Measurements from ENCODE around the gene ALDH7A1. TPM values are rescaled to one million over a fixed set of nuclear protein-coding genes. Genes with fewer than 3 reads are reported as not detected.
A peak's percentile ranks its signal among the peaks of the same experiment; 100 is the strongest.

The ALDH7A1 gene
- total RNA-seq, 1 donor: 34.5 TPM

- DNase-seq (ENCODE audit: low read depth): no peak
- H3K4me3 ChIP-seq (ENCODE audit: low read depth, low read length): no peak overlapping the region
- TF ChIP-seq CTCF (IDR thresholded peaks at IDR 0.05; ENCODE audit: insufficient read depth, low read depth, low read length): no peak
Measured at GRCh38 chr5:126552614-126553013, 42.4 kb downstream of the ALDH7A1 start.

GRCh38 chr5:126544087-126544740, 50.8 kb downstream of the ALDH7A1 start:
- peak; percentile 54 for DNase-seq (ENCODE audit: low read depth)
- TF ChIP-seq CTCF (IDR thresholded peaks at IDR 0.05; ENCODE audit: insufficient read depth, low read depth, low read length): peak; percentile 68
- no peak overlapping the region for H3K4me3 ChIP-seq (ENCODE audit: low read depth, low read length)

GRCh38 chr5:126543660-126544059, 51.4 kb downstream of the ALDH7A1 start:
- DNase-seq (ENCODE audit: low read depth): no peak
- no peak for TF ChIP-seq CTCF (IDR thresholded peaks at IDR 0.05; ENCODE audit: insufficient read depth, low read depth, low read length)
- no peak overlapping the region for H3K4me3 ChIP-seq (ENCODE audit: low read depth, low read length)

- no peak for TF ChIP-seq CTCF (IDR thresholded peaks at IDR 0.05; ENCODE audit: insufficient read depth, low read depth, low read length)
- DNase-seq (ENCODE audit: low read depth): no peak
- no peak overlapping the region for H3K4me3 ChIP-seq (ENCODE audit: low read depth, low read length)
Measured at GRCh38 chr5:126543009-126543408, 52.0 kb downstream of the ALDH7A1 start.

GRCh38 chr5:126542441-126542840, 52.6 kb downstream of the ALDH7A1 start:
- no peak for DNase-seq (ENCODE audit: low read depth)
- no peak for TF ChIP-seq CTCF (IDR thresholded peaks at IDR 0.05; ENCODE audit: insufficient read depth, low read depth, low read length)
- no peak overlapping the region for H3K4me3 ChIP-seq (ENCODE audit: low read depth, low read length)

GRCh38 chr5:126540631-126541030, 54.4 kb downstream of the ALDH7A1 start:
- DNase-seq (ENCODE audit: low read depth): no peak
- no peak for TF ChIP-seq CTCF (IDR thresholded peaks at IDR 0.05; ENCODE audit: insufficient read depth, low read depth, low read length)

GRCh38 chr5:126538579-126538978, 56.4 kb downstream of the ALDH7A1 start:
- no peak for DNase-seq (ENCODE audit: low read depth)
- no peak for TF ChIP-seq CTCF (IDR thresholded peaks at IDR 0.05; ENCODE audit: insufficient read depth, low read depth, low read length)
- no peak overlapping the region for H3K4me3 ChIP-seq (ENCODE audit: low read depth, low read length)

More at GRCh38 chr5:126540631-126541030, 54.4 kb downstream of the ALDH7A1 start:
- H3K4me3 ChIP-seq (ENCODE audit: low read depth, low read length): no peak overlapping the region
